ENCODE results near the gene ADAMTS9. TPM values are rescaled to one million over a fixed set of nuclear protein-coding genes. Genes with fewer than 3 reads are reported as not detected.

Gene ADAMTS9
- total and polyA plus RNA-seq, 2 of the 13 experiments (the other 11 are each of a cell fraction or from before 2014, with no cell fraction given): 0.02 to 0.09 TPM

GRCh38 chr3:64523324-64523723 is 164.5 kb downstream of the ADAMTS9 start:
- 15% methylated on average over 3 of the region's 3 CpGs for WGBS (ENCODE audit: low lambda C conversion rate)
- H3K4me2 ChIP-seq (ENCODE audit: low read depth, low read length): no peak overlapping the region
- H3K9ac ChIP-seq (ENCODE audit: insufficient read depth, low read depth, low read length): no peak overlapping the region
- no peak overlapping the region for H2AFZ ChIP-seq (ENCODE audit: low read length)
- no peak overlapping the region for H3K27ac ChIP-seq (ENCODE audit: extremely low read length, insufficient read depth, low read length)
- H3K4me1 ChIP-seq (ENCODE audit: insufficient read depth, low read length): peaks cover 11% of the 10 kb centered on the region
- in situ Hi-C loops (cut with HindIII; ENCODE audit: extremely low pct_ligation_motif_present, low pct_unique_long_range_greater_than_20kb) (no loop called here), intact Hi-C loops (cut with micrococcal nuclease; ENCODE audit: unreplicated experiment) (no loop called here)
- FAIRE-seq (no peak), DNase-seq (ENCODE audit: low spot score) (no peak), ATAC-seq (no peak)
- H3K79me2 ChIP-seq (ENCODE audit: insufficient read depth, low read length): no peaks in the 10 kb centered on the region
- no TSS peak for BruUV-seq (replicated peaks)
- no peaks in the 10 kb centered on the region for H4K20me1 ChIP-seq (ENCODE audit: insufficient read depth, low read length)
- peaks cover 7% of the 10 kb centered on the region for H3K9me3 ChIP-seq (ENCODE audit: low read length)
- no peak overlapping the region for H3K4me3 ChIP-seq (replicated peaks in 1 of 3; ENCODE audit: insufficient read depth in 1 of 3, low read depth in 2 of 3, low read length in 3 of 3)
- no peaks in the 10 kb centered on the region for H3K36me3 ChIP-seq (replicated peaks in 1 of 2; ENCODE audit: control insufficient read depth in 1 of 2, insufficient read depth in 2 of 2, low read length in 2 of 2)
- ChIA-PET POLR2A (no interaction called here), CTCF (ENCODE audit: low intra/inter-chr PET ratio, low total read pairs) (no interaction called here)
- H3K27me3 ChIP-seq (ENCODE audit: control insufficient read depth in 1 of 2, insufficient read depth in 2 of 2, low read length in 2 of 2): no peaks in the 10 kb centered on the region; a peak in 1 of 5 replicates
- TF ChIP-seq ZNF510 (CRISPR knock-in tag; IDR thresholded peaks at IDR 0.05; ENCODE audit: low read depth) (peak; percentile 90), IRF2 (CRISPR knock-in tag; IDR thresholded peaks at IDR 0.05) (no peak)

DNA sequence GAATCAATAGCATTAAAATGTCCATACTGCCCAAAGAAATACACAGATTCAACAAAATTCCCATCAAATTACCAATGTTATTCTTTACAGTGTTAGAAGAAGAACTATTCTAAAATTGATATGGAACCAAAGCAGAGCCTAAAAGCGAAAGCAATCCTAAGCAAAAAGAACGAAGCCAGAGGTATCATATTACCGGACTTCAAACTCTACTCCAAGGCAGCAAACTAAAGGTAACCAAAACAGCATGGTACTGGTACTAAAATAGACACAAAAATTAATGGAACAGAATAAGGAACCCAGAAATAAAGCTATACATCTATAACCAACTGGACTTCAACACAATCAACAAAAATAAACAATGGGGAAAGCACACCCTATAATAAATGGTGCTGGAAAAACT is 167.5 kb downstream of the ADAMTS9 start:
- POLR2A ChIA-PET: no interaction called here
- Histone ChIP-seq H3K4me3 (replicated peaks in 1 of 3; ENCODE audit: insufficient read depth in 1 of 3, low read depth in 2 of 3, low read length in 3 of 3) (no peak overlapping the region), H3K79me2 (ENCODE audit: insufficient read depth, low read length) (no peaks in the 10 kb centered on the region), H4K20me1 (ENCODE audit: insufficient read depth, low read length) (no peaks in the 10 kb centered on the region), H2AFZ (ENCODE audit: low read length) (no peak overlapping the region), H3K9me3 (ENCODE audit: low read length) (peaks cover 7% of the 10 kb centered on the region), H3K27ac (ENCODE audit: extremely low read length, insufficient read depth, low read length) (no peak overlapping the region), H3K27me3 (ENCODE audit: control insufficient read depth in 1 of 2, insufficient read depth in 2 of 2, low read length in 2 of 2) (no peaks in the 10 kb centered on the region; a peak in 1 of 5 replicates), H3K36me3 (replicated peaks in 1 of 2; ENCODE audit: control insufficient read depth in 1 of 2, insufficient read depth in 2 of 2, low read length in 2 of 2) (no peaks in the 10 kb centered on the region), H3K4me1 (ENCODE audit: insufficient read depth, low read length) (peaks cover 11% of the 10 kb centered on the region), H3K9ac (ENCODE audit: insufficient read depth, low read depth, low read length) (no peak overlapping the region), H3K4me2 (ENCODE audit: low read depth, low read length) (peak overlapping the region; percentile 27)
- peak; percentile 73 for TF ChIP-seq HNF4A (CRISPR knock-in tag; IDR thresholded peaks at IDR 0.05)
- TF ChIP-seq ZNF205 (CRISPR knock-in tag; IDR thresholded peaks at IDR 0.05): 0 out of 2 replicates have a peak, but pooled peaks have one; percentile 48
- peak; percentile 99 for TF ChIP-seq SIX1 (CRISPR knock-in tag; IDR thresholded peaks at IDR 0.05; ENCODE audit: borderline replicate concordance)
- TF ChIP-seq SIX4 (CRISPR knock-in tag; IDR thresholded peaks at IDR 0.05): peak; percentile 93
- TF ChIP-seq ZNF644 (CRISPR knock-in tag; IDR thresholded peaks at IDR 0.05; ENCODE audit: low read depth): peak; percentile 76
- TF ChIP-seq RARA (CRISPR knock-in tag; IDR thresholded peaks at IDR 0.05): no peak
- TF ChIP-seq RCOR2 (CRISPR knock-in tag; IDR thresholded peaks at IDR 0.05): no peak
- in situ Hi-C loops (cut with HindIII; ENCODE audit: extremely low pct_ligation_motif_present, low pct_unique_long_range_greater_than_20kb): no loop called here
- ATAC-seq (peak; percentile 43; the same call in 1 of the 3 replicates), FAIRE-seq (peak; percentile 39), DNase-seq (ENCODE audit: low spot score) (no peak)
- intact Hi-C loops (cut with micrococcal nuclease; ENCODE audit: unreplicated experiment): no loop called here
- WGBS (ENCODE audit: low lambda C conversion rate): 15% methylated on average over 3 of the region's 3 CpGs
- CTCF ChIA-PET (ENCODE audit: low intra/inter-chr PET ratio, low total read pairs): no interaction called here
- no TSS peak for BruUV-seq (replicated peaks)
